Endodermal cell (in vitro differentiated cells): ENCODE measurements around the gene BTBD16. TPM values are rescaled to one million over a fixed set of nuclear protein-coding genes. Genes with fewer than 3 reads are reported as not detected.

Source experiments
- DNase-seq: peaks from one replicate; pipeline ENCODE4 v3.0.0-alpha.2; 2017
- H3K27ac ChIP-seq: 2 replicates; pipeline ENCODE4 v1.5.1; 2013; ENCODE audit warnings: mild to moderate bottlenecking, low read depth, low read length, moderate library complexity
- H3K27me3 ChIP-seq: 2 replicates; pipeline ENCODE4 v1.6.1; 2013; ENCODE audit warnings: mild to moderate bottlenecking, low read length, moderate library complexity; ENCODE audit not compliant: insufficient read depth, control insufficient read depth, poor library complexity, severe bottlenecking
- H3K36me3 ChIP-seq: 2 replicates; pipeline ENCODE4 v1.7.0; 2013; ENCODE audit warnings: mild to moderate bottlenecking, low read length, moderate library complexity; ENCODE audit not compliant: control insufficient read depth, insufficient read depth
- H3K4me1 ChIP-seq: one replicate; pipeline ENCODE4 v1.7.0; 2013; ENCODE audit warnings: low read length; ENCODE audit not compliant: control insufficient read depth, insufficient read depth
- H3K4me3 ChIP-seq: 2 replicates; pipeline ENCODE4 v1.5.1; 2013; ENCODE audit warnings: mild to moderate bottlenecking, low read length, moderate library complexity
- H3K9ac ChIP-seq: 2 replicates; pipeline ENCODE4 v1.6.1; 2013; ENCODE audit warnings: mild to moderate bottlenecking, low read length, moderate library complexity; ENCODE audit not compliant: poor library complexity, severe bottlenecking; ENCODE audit errors: extremely low read depth
- H3K9me3 ChIP-seq: 2 replicates; pipeline ENCODE4 v1.6.1; 2013; ENCODE audit warnings: mild to moderate bottlenecking, low read length, moderate library complexity; ENCODE audit not compliant: control insufficient read depth
- H3K27ac Mint-ChIP-seq: 2 replicates; pipeline ENCODE4 v1.8.0; 2020; ENCODE audit warnings: mixed read lengths
- H3K27me3 Mint-ChIP-seq: 2 replicates; pipeline ENCODE4 v1.8.0; 2021; ENCODE audit warnings: mild to moderate bottlenecking, mixed read lengths; ENCODE audit not compliant: insufficient read depth
- H3K36me3 Mint-ChIP-seq: 2 replicates; pipeline ENCODE4 v1.8.0; 2020; ENCODE audit warnings: low read depth, mixed read lengths
- H3K4me1 Mint-ChIP-seq: 2 replicates; pipeline ENCODE4 v1.8.0; 2020; ENCODE audit warnings: mixed read lengths
- H3K4me3 Mint-ChIP-seq: 2 replicates; pipeline ENCODE4 v1.8.0; 2020; ENCODE audit warnings: mild to moderate bottlenecking, moderate library complexity, mixed read lengths
- H3K9me3 Mint-ChIP-seq: 2 replicates; pipeline ENCODE4 v1.8.0; 2020; ENCODE audit warnings: mild to moderate bottlenecking, mixed read lengths
- WGBS, 2 experiments: methylation state at CpG; one replicate each; pipeline versions ENCODE4 v1.1.5 to v1.1.7; 2013; ENCODE audit warnings: missing lambda C conversion rate in 2 of 2, mixed read lengths in 1 of 2; ENCODE audit not compliant: insufficient coverage in 1 of 2, insufficient read length in 1 of 2; 5-methylcytosine and 5-hydroxymethylcytosine counted together
- total RNA-seq, 2 donors: library from RNA; stranded (reverse); fragmentation: NEBNext Ultra II Directional in 1 of 2; extraction: Animal tissue kit (Norgen Biotek cat#: 25700) in 1 of 2; gene quantifications; 2 replicates in 1 of 2; 3 replicates in 1 of 2; pipeline ENCODE4 v1.2.1, GENCODE V29; 2021
- TF ChIP-seq, protein P1 (sequence below): fragments of 200-600 bp; sonication (generic); conservative IDR thresholded peaks from 2 replicates; pipeline ENCODE4 v1.5.0; 2021; ENCODE audit warnings: antibody characterized with exemption, mild to moderate bottlenecking

The BTBD16 gene
- total RNA-seq, 2 donors from 2014 or later: not detected

DNA sequence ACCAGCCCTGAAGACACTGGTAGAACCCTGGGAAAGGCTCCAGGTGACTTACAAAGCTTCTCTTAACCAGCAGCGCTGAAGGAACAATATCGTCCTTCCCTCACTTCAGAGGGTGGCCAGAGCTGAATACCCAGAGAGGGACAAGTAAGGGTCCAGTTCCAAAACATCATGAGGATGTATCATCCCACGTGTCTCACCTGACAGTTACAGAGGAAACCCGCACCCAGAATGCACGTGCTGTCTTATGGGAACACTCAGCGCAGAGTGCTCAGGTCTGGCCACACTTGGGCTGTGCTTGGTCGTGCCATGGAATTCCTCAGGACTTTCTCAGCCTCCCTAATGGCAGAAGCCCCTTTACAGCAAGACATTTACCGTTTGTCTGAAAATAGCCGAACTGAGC is 46.9 kb upstream of the BTBD16 start:
- H3K36me3 Mint-ChIP-seq: peaks cover 40% of the 10 kb centered on the region
- no peak overlapping the region for H3K4me3 ChIP-seq
- H3K9me3 ChIP-seq: no peaks in the 10 kb centered on the region
- peaks cover 2% of the 10 kb centered on the region for H3K4me1 Mint-ChIP-seq
- DNase-seq: no peak
- H3K4me1 ChIP-seq: no peaks in the 10 kb centered on the region
- TF ChIP-seq, protein P1, sequence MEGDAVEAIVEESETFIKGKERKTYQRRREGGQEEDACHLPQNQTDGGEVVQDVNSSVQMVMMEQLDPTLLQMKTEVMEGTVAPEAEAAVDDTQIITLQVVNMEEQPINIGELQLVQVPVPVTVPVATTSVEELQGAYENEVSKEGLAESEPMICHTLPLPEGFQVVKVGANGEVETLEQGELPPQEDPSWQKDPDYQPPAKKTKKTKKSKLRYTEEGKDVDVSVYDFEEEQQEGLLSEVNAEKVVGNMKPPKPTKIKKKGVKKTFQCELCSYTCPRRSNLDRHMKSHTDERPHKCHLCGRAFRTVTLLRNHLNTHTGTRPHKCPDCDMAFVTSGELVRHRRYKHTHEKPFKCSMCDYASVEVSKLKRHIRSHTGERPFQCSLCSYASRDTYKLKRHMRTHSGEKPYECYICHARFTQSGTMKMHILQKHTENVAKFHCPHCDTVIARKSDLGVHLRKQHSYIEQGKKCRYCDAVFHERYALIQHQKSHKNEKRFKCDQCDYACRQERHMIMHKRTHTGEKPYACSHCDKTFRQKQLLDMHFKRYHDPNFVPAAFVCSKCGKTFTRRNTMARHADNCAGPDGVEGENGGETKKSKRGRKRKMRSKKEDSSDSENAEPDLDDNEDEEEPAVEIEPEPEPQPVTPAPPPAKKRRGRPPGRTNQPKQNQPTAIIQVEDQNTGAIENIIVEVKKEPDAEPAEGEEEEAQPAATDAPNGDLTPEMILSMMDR: no peak
- H3K27ac ChIP-seq: no peak overlapping the region
- no peaks in the 10 kb centered on the region for H3K27me3 ChIP-seq
- peaks cover 47% of the 10 kb centered on the region for H3K36me3 ChIP-seq
- H3K27me3 Mint-ChIP-seq: no peaks in the 10 kb centered on the region
- peak overlapping the region; percentile 44 for H3K27ac Mint-ChIP-seq
- no peaks in the 10 kb centered on the region for H3K9me3 Mint-ChIP-seq
- H3K9ac ChIP-seq: no peak overlapping the region
- H3K4me3 Mint-ChIP-seq: no peak overlapping the region
- WGBS, 2 experiments: 93 to 94% methylated on average over 8 to 9 of the region's 9 CpGs

- H3K27ac Mint-ChIP-seq: no peak overlapping the region
Measured at GRCh38 chr10:122225330-122225729, 45.8 kb upstream of the BTBD16 start.

DNA sequence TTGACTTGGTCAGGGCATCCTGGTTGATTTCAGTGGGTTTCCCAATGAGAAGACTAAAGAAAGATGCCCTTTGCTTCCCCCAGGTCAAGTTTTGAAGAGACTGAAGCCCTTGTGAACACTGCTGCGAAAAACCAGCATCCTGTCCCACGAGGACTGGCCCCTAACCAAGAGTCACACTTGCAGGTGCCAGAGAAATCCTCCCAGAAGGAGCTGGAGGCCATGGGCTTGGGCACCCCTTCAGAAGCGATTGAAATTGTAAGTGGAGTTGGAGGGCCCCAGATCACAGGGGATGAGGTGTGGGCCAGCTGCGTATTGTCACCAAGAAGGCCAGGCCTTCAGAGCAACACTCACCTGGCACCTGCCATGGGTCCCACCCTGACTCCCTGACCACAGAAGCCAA is 43.3 kb upstream of the BTBD16 start:
- H3K36me3 ChIP-seq: peaks cover 55% of the 10 kb centered on the region
- no peak for DNase-seq
- H3K27ac Mint-ChIP-seq: no peak overlapping the region
- no peak overlapping the region for H3K27ac ChIP-seq
- no peaks in the 10 kb centered on the region for H3K9me3 Mint-ChIP-seq
- no peaks in the 10 kb centered on the region for H3K27me3 ChIP-seq
- no peaks in the 10 kb centered on the region for H3K4me1 ChIP-seq
- no peak overlapping the region for H3K9ac ChIP-seq
- H3K4me3 ChIP-seq: no peak overlapping the region
- WGBS, 2 experiments: 83 to 97% methylated on average over 4 of the region's 4 CpGs
- TF ChIP-seq, protein P1: no peak
- peaks cover 51% of the 10 kb centered on the region for H3K36me3 Mint-ChIP-seq
- H3K4me3 Mint-ChIP-seq: no peak overlapping the region
- H3K27me3 Mint-ChIP-seq: no peaks in the 10 kb centered on the region
- no peaks in the 10 kb centered on the region for H3K4me1 Mint-ChIP-seq
- no peaks in the 10 kb centered on the region for H3K9me3 ChIP-seq

More at GRCh38 chr10:122225330-122225729, 45.8 kb upstream of the BTBD16 start:
- Mint-ChIP-seq H3K4me3 (no peak overlapping the region), H3K9me3 (no peaks in the 10 kb centered on the region), H3K4me1 (no peaks in the 10 kb centered on the region), H3K36me3 (peaks cover 41% of the 10 kb centered on the region), H3K27me3 (no peaks in the 10 kb centered on the region)
- H3K36me3 ChIP-seq: peaks cover 52% of the 10 kb centered on the region
- DNase-seq: no peak
- H3K9me3 ChIP-seq: no peaks in the 10 kb centered on the region
- no peak overlapping the region for H3K27ac ChIP-seq
- TF ChIP-seq, protein P1: no peak
- H3K9ac ChIP-seq: no peak overlapping the region
- no peak overlapping the region for H3K4me3 ChIP-seq
- H3K27me3 ChIP-seq: no peaks in the 10 kb centered on the region
- WGBS, 2 experiments: 91 to 96% methylated on average over 4 to 9 of the region's 9 CpGs
- no peaks in the 10 kb centered on the region for H3K4me1 ChIP-seq
